Vagina (tissue), 2 donors: ENCODE measurements around the gene CREG2. TPM values are rescaled to one million over a fixed set of nuclear protein-coding genes. Genes with fewer than 3 reads are reported as not detected.

Experiments
- DNase-seq, 2 donors: peaks; one replicate each; pipeline ENCODE4 v3.0.0-alpha.2; 2017; ENCODE audit errors: extremely low spot score in 2 of 2
- H3K27ac ChIP-seq: fragments of 200-600 bp; sonication (generic); one replicate; pipeline ENCODE4 v1.5.1; 2019
- H3K27me3 ChIP-seq: fragments of 200-600 bp; sonication (generic); one replicate; pipeline ENCODE4 v1.5.1; 2019
- H3K36me3 ChIP-seq, 2 donors: fragments of 200-600 bp; sonication (generic); one replicate each; pipeline ENCODE4 v1.5.1; 2017 to 2019
- H3K4me1 ChIP-seq: fragments of 200-600 bp; sonication (generic); one replicate; pipeline ENCODE4 v1.5.1; 2019
- H3K4me3 ChIP-seq, 2 donors: fragments of 200-600 bp; sonication (generic); 1 replicate in 1 of 2; 2 replicates in 1 of 2; pipeline ENCODE4 v1.5.1; 2016 to 2019
- H3K9me3 ChIP-seq: fragments of 200-600 bp; sonication (generic); one replicate; pipeline ENCODE4 v1.5.1; 2019
- CTCF ChIP-seq, 3 experiments: fragments of 450-650 bp in 2 of 3; fragments of 200-600 bp in 1 of 3; sonication (generic) in 1 of 3; IDR thresholded peaks; one replicate each; pipeline ENCODE4 v1.5.1; 2017 to 2019; ENCODE audit warnings: antibody characterized with exemption in 3 of 3, mild to moderate bottlenecking in 2 of 3, moderate library complexity in 2 of 3
- POLR2A ChIP-seq, 2 donors: fragments of 450-650 bp; IDR thresholded peaks; one replicate each; pipeline ENCODE4 v1.6.1; 2017; ENCODE audit warnings: antibody characterized with exemption in 2 of 2, mild to moderate bottlenecking in 2 of 2, moderate library complexity in 2 of 2
- POLR2AphosphoS5 ChIP-seq, 2 donors: sonication (generic); formaldehyde crosslinking; IDR thresholded peaks; one replicate each; pipeline ENCODE4 v1.9.0; 2017; ENCODE audit warnings: antibody characterized with exemption in 2 of 2, mild to moderate bottlenecking in 2 of 2, low read depth in 1 of 2; ENCODE audit not compliant: insufficient read depth in 1 of 2
- intact Hi-C: fragments of 100-400 bp; cut with DNase I; formaldehyde crosslinking; loops from one replicate; pipeline ENCODE4 v1.15.1; 2023
- total RNA-seq: library from RNA; depleted of rRNA; stranded (reverse); fragments of >200 nt; gene quantifications from one replicate; pipeline ENCODE4 v1.2.3, GENCODE V29; 2016

CREG2 gene
- total RNA-seq, 1 donor from 2014 or later = 0.25 TPM

GRCh38 chr2:101310090-101310833, 77.0 kb downstream of the CREG2 start:
- intact Hi-C loops = no loop called here
- TF ChIP-seq POLR2AphosphoS5 (IDR thresholded peaks at IDR 0.05; ENCODE audit: insufficient read depth in 1 of 2, low read depth in 1 of 2) (no peak), POLR2A (IDR thresholded peaks at IDR 0.05) (no peak), CTCF (IDR thresholded peaks at IDR 0.05) (no peak)
- peak overlapping the region; percentile 5 for H3K27ac ChIP-seq

GRCh38 chr2:101308432-101309210, 78.7 kb downstream of the CREG2 start, which contains the start of gene RNF149:
Gene RNF149, minus strand, starts transcription at chr2:101308701. Its CDS starts 113 bp downstream, at chr2:101308588.
- peaks cover 42% of the 10 kb centered on the region for H3K4me1 ChIP-seq
- H3K27ac ChIP-seq = peak within 1 kb of the TSS; percentile 87
- peak within 1 kb of the TSS; percentile 65 to 78 for H3K4me3 ChIP-seq
- peak; percentile 72 to 97 for TF ChIP-seq POLR2A (IDR thresholded peaks at IDR 0.05)
- TF ChIP-seq CTCF (IDR thresholded peaks at IDR 0.05) = peak in 1 of 3 experiments; percentile 26
- TF ChIP-seq POLR2AphosphoS5 (IDR thresholded peaks at IDR 0.05; ENCODE audit: insufficient read depth in 1 of 2, low read depth in 1 of 2) = peak in 1 of 2 donors; percentile 93
- intact Hi-C loops = loop anchor here (10.0 kb wide), 1 partner anchor 54 kb away; the partner anchor contains the start of gene CNOT11
- peak in 1 of 2 donors; percentile 95 for DNase-seq
- H3K9me3 ChIP-seq = no peaks in the 10 kb centered on the region
- H3K27me3 ChIP-seq = no peaks in the 10 kb centered on the region
- H3K36me3 ChIP-seq = no peaks in the 10 kb centered on the region

More at GRCh38 chr2:101310090-101310833, 77.0 kb downstream of the CREG2 start:
- no peak overlapping the region for H3K4me3 ChIP-seq
- peaks cover 26% of the 10 kb centered on the region for H3K4me1 ChIP-seq
- no peaks in the 10 kb centered on the region for H3K27me3 ChIP-seq
- DNase-seq = no peak
- no peaks in the 10 kb centered on the region for H3K9me3 ChIP-seq
- H3K36me3 ChIP-seq = no peaks in the 10 kb centered on the region

- Histone ChIP-seq H3K36me3 (no peaks in the 10 kb centered on the region), H3K27me3 (no peaks in the 10 kb centered on the region), H3K4me1 (peaks cover 48% of the 10 kb centered on the region), H3K4me3 (peak overlapping the region; percentile 65 to 78), H3K9me3 (no peaks in the 10 kb centered on the region), H3K27ac (peak overlapping the region; percentile 87)
- no peak for DNase-seq
- TF ChIP-seq CTCF (IDR thresholded peaks at IDR 0.05) (no peak), POLR2A (IDR thresholded peaks at IDR 0.05) (no peak), POLR2AphosphoS5 (IDR thresholded peaks at IDR 0.05; ENCODE audit: insufficient read depth in 1 of 2, low read depth in 1 of 2) (no peak)
- intact Hi-C loops = loop anchor here (10.0 kb wide), 1 partner anchor 53 kb away; the partner anchor contains the start of gene CNOT11
Measured at GRCh38 chr2:101307950-101308431, 79.3 kb downstream of the CREG2 start.

DNA sequence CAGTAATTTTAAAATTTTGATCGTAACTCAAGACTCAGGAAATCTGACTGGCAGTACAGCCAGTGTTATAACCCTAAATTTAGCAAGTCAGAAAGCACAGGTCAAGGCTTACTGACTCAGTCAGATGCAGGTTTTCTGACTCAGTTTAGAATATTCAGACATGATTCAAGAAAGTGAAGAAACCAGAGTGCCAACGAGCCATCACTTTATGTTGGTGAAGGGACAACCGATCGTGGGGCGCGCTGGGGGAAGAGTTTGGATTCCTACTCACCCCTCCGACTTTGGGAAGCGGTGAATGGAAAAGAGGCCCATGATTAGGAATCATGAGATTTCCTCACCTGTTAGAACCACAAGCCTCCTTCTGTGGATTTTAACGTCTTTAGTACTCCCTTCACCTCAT, 79.8 kb downstream of the CREG2 start:
- Histone ChIP-seq H3K4me3 (peak overlapping the region; percentile 65 to 78), H3K4me1 (peaks cover 53% of the 10 kb centered on the region), H3K9me3 (no peaks in the 10 kb centered on the region), H3K27ac (peak overlapping the region; percentile 87), H3K36me3 (no peaks in the 10 kb centered on the region), H3K27me3 (no peaks in the 10 kb centered on the region)
- intact Hi-C loops = loop anchor here (10.0 kb wide), 1 partner anchor 53 kb away; the partner anchor contains the start of gene CNOT11
- TF ChIP-seq CTCF (IDR thresholded peaks at IDR 0.05) (no peak), POLR2A (IDR thresholded peaks at IDR 0.05) (no peak), POLR2AphosphoS5 (IDR thresholded peaks at IDR 0.05; ENCODE audit: insufficient read depth in 1 of 2, low read depth in 1 of 2) (no peak)
- DNase-seq = no peak
